Measurements from ENCODE around the gene LY6G6F.

Gene LY6G6F

GRCh38 chr6:31721351-31722020 is 14.8 kb downstream of the LY6G6F start, which contains the start of gene LY6G6C:
LY6G6C (minus strand) TSS chr6:31721746; CDS start chr6:31721679, 67 bp downstream.
- Histone ChIP-seq H3K9ac (ENCODE audit: low read length) (no peak within 1 kb of the TSS), H3K27ac (ENCODE audit: low read depth, low read length) (no peak within 1 kb of the TSS), H3K27me3 (ENCODE audit: control insufficient read depth in 1 of 2, insufficient read depth in 2 of 2, low read length in 2 of 2) (no peaks in the 10 kb centered on the region), H3K4me3 (ENCODE audit: low read depth in 1 of 2, low read length in 2 of 2) (no peak within 1 kb of the TSS), H3K9me3 (ENCODE audit: low read length) (no peaks in the 10 kb centered on the region), H3K4me1 (ENCODE audit: insufficient read depth, low read length) (no peaks in the 10 kb centered on the region), H3K36me3 (ENCODE audit: insufficient read depth, low read length) (peaks cover 7% of the 10 kb centered on the region)

- Histone ChIP-seq H3K9me3 (ENCODE audit: low read length) (no peaks in the 10 kb centered on the region), H3K27ac (ENCODE audit: low read depth, low read length) (no peak overlapping the region), H3K9ac (ENCODE audit: low read length) (no peak overlapping the region)
These were observed 15.5 kb downstream of the LY6G6F start for GRCh38 chr6:31722173-31722572.

GRCh38 chr6:31723245-31723979 is 16.7 kb downstream of the LY6G6F start, which contains the start of gene MPIG6B:
MPIG6B (plus strand) TSS chr6:31723373; CDS start chr6:31723384, 11 bp downstream.
- no peak within 1 kb of the TSS for H3K27ac ChIP-seq (ENCODE audit: low read depth, low read length)
- no peaks in the 10 kb centered on the region for H3K27me3 ChIP-seq (ENCODE audit: control insufficient read depth in 1 of 2, insufficient read depth in 2 of 2, low read length in 2 of 2)
- H3K36me3 ChIP-seq (ENCODE audit: insufficient read depth, low read length) = peaks cover 23% of the 10 kb centered on the region
- no peak within 1 kb of the TSS for H3K9ac ChIP-seq (ENCODE audit: low read length)
- H3K4me3 ChIP-seq (ENCODE audit: low read depth in 1 of 2, low read length in 2 of 2) = no peak within 1 kb of the TSS
- no peaks in the 10 kb centered on the region for H3K9me3 ChIP-seq (ENCODE audit: low read length)
- peaks cover 10% of the 10 kb centered on the region for H3K4me1 ChIP-seq (ENCODE audit: insufficient read depth, low read length)

More at GRCh38 chr6:31722173-31722572, 15.5 kb downstream of the LY6G6F start:
- Histone ChIP-seq H3K27me3 (ENCODE audit: control insufficient read depth in 1 of 2, insufficient read depth in 2 of 2, low read length in 2 of 2) (no peaks in the 10 kb centered on the region), H3K4me3 (ENCODE audit: low read depth in 1 of 2, low read length in 2 of 2) (no peak overlapping the region), H3K4me1 (ENCODE audit: insufficient read depth, low read length) (no peaks in the 10 kb centered on the region), H3K36me3 (ENCODE audit: insufficient read depth, low read length) (peaks cover 14% of the 10 kb centered on the region)

GRCh38 chr6:31723980-31724691 is 17.5 kb downstream of the LY6G6F start:
- Histone ChIP-seq H3K36me3 (ENCODE audit: insufficient read depth, low read length) (peaks cover 23% of the 10 kb centered on the region), H3K27me3 (ENCODE audit: control insufficient read depth in 1 of 2, insufficient read depth in 2 of 2, low read length in 2 of 2) (no peaks in the 10 kb centered on the region), H3K27ac (ENCODE audit: low read depth, low read length) (no peak overlapping the region), H3K9ac (ENCODE audit: low read length) (no peak overlapping the region), H3K9me3 (ENCODE audit: low read length) (no peaks in the 10 kb centered on the region), H3K4me3 (ENCODE audit: low read depth in 1 of 2, low read length in 2 of 2) (no peak overlapping the region), H3K4me1 (ENCODE audit: insufficient read depth, low read length) (peaks cover 15% of the 10 kb centered on the region)

- Histone ChIP-seq H3K27ac (ENCODE audit: low read depth, low read length) (no peak overlapping the region), H3K9me3 (ENCODE audit: low read length) (no peaks in the 10 kb centered on the region), H3K4me1 (ENCODE audit: insufficient read depth, low read length) (peaks cover 20% of the 10 kb centered on the region), H3K4me3 (ENCODE audit: low read depth in 1 of 2, low read length in 2 of 2) (no peak overlapping the region), H3K9ac (ENCODE audit: low read length) (no peak overlapping the region), H3K36me3 (ENCODE audit: insufficient read depth, low read length) (peaks cover 23% of the 10 kb centered on the region), H3K27me3 (ENCODE audit: control insufficient read depth in 1 of 2, insufficient read depth in 2 of 2, low read length in 2 of 2) (no peaks in the 10 kb centered on the region)
These were observed 19.1 kb downstream of the LY6G6F start for GRCh38 chr6:31725502-31726350.

GRCh38 chr6:31727034-31727716 is 20.5 kb downstream of the LY6G6F start:
- Histone ChIP-seq H3K27ac (ENCODE audit: low read depth, low read length) (peak overlapping the region; percentile 38), H3K9me3 (ENCODE audit: low read length) (no peaks in the 10 kb centered on the region), H3K4me1 (ENCODE audit: insufficient read depth, low read length) (peaks cover 23% of the 10 kb centered on the region), H3K9ac (ENCODE audit: low read length) (peak overlapping the region; percentile 11), H3K36me3 (ENCODE audit: insufficient read depth, low read length) (peaks cover 31% of the 10 kb centered on the region), H3K27me3 (ENCODE audit: control insufficient read depth in 1 of 2, insufficient read depth in 2 of 2, low read length in 2 of 2) (no peaks in the 10 kb centered on the region), H3K4me3 (ENCODE audit: low read depth in 1 of 2, low read length in 2 of 2) (no peak overlapping the region)

GRCh38 chr6:31727717-31728671 is 21.3 kb downstream of the LY6G6F start:
- peak overlapping the region; percentile 96 for H3K9ac ChIP-seq (ENCODE audit: low read length)
- H3K36me3 ChIP-seq (ENCODE audit: insufficient read depth, low read length) = peaks cover 37% of the 10 kb centered on the region
- H3K4me1 ChIP-seq (ENCODE audit: insufficient read depth, low read length) = peaks cover 23% of the 10 kb centered on the region
- no peaks in the 10 kb centered on the region for H3K27me3 ChIP-seq (ENCODE audit: control insufficient read depth in 1 of 2, insufficient read depth in 2 of 2, low read length in 2 of 2)
- H3K4me3 ChIP-seq (ENCODE audit: low read depth in 1 of 2, low read length in 2 of 2) = peak overlapping the region; percentile 76 to 91
- H3K27ac ChIP-seq (ENCODE audit: low read depth, low read length) = peak overlapping the region; percentile 89
- no peaks in the 10 kb centered on the region for H3K9me3 ChIP-seq (ENCODE audit: low read length)

- Histone ChIP-seq H3K9me3 (ENCODE audit: low read length) (no peaks in the 10 kb centered on the region), H3K4me3 (ENCODE audit: low read depth in 1 of 2, low read length in 2 of 2) (peak within 1 kb of the TSS; percentile 76 to 91), H3K27ac (ENCODE audit: low read depth, low read length) (peak within 1 kb of the TSS; percentile 89), H3K27me3 (ENCODE audit: control insufficient read depth in 1 of 2, insufficient read depth in 2 of 2, low read length in 2 of 2) (no peaks in the 10 kb centered on the region), H3K36me3 (ENCODE audit: insufficient read depth, low read length) (peaks cover 47% of the 10 kb centered on the region), H3K4me1 (ENCODE audit: insufficient read depth, low read length) (peaks cover 23% of the 10 kb centered on the region), H3K9ac (ENCODE audit: low read length) (peak within 1 kb of the TSS; percentile 96)
These were observed 22.3 kb downstream of the LY6G6F start, which contains the start of gene DDAH2 for GRCh38 chr6:31728767-31729514. DDAH2 (minus strand) TSS chr6:31729299; CDS start chr6:31729161, 138 bp downstream.

GRCh38 chr6:31729515-31729978 is 22.9 kb downstream of the LY6G6F start:
- H3K27ac ChIP-seq (ENCODE audit: low read depth, low read length) = peak overlapping the region; percentile 89
- no peaks in the 10 kb centered on the region for H3K27me3 ChIP-seq (ENCODE audit: control insufficient read depth in 1 of 2, insufficient read depth in 2 of 2, low read length in 2 of 2)
- H3K4me3 ChIP-seq (ENCODE audit: low read depth in 1 of 2, low read length in 2 of 2) = peak overlapping the region; percentile 76 to 91
- peaks cover 51% of the 10 kb centered on the region for H3K36me3 ChIP-seq (ENCODE audit: insufficient read depth, low read length)
- H3K4me1 ChIP-seq (ENCODE audit: insufficient read depth, low read length) = peaks cover 29% of the 10 kb centered on the region
- H3K9ac ChIP-seq (ENCODE audit: low read length) = peak overlapping the region; percentile 96
- H3K9me3 ChIP-seq (ENCODE audit: low read length) = no peaks in the 10 kb centered on the region

Data from muscle layer of colon (tissue), 2 donors.